ENCODE measurements around the gene C11orf21.

DNA sequence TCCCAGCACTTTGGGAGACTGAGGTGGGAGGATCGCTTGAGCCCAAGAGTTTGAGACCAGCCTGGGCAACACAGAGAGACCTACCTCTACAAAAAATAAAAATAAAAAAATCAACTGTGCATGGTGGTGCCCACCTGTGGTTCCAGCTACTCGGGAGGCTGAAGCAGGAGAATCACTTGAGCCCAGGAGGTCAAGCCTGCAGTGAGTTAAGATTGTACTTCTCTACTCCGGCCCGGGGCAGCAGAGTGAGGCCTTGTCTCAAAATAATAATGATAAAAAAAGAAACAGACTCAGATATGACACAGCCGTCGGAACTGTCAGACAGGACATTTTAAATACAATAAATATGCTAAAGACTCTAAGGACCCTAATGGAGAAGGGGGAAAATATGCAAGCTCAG lies 49.7 kb downstream of the C11orf21 start:
- TF ChIP-seq EZH2 (IDR thresholded peaks at IDR 0.05; ENCODE audit: low read length, missing control alignments) (no peak), CTCF (conservative IDR thresholded peaks at IDR 0.05 in 1 of 2, IDR thresholded peaks at IDR 0.05 in 1 of 2; ENCODE audit: low read depth in 1 of 2, low read length in 2 of 2) (no peak)
